Muscle layer of duodenum (tissue), 2 donors: Measurements from ENCODE around the gene FNBP1L.

Experiments
- H3K27ac ChIP-seq: one replicate; pipeline ENCODE4 v1.7.0; 2013; ENCODE audit warnings: mild to moderate bottlenecking, low read length
- H3K27me3 ChIP-seq: one replicate; pipeline ENCODE4 v1.7.0; 2013; ENCODE audit warnings: low read depth, mild to moderate bottlenecking, control low read depth, low read length
- H3K36me3 ChIP-seq, 2 donors: one replicate each; pipeline ENCODE4 v1.7.0; 2013; ENCODE audit warnings: low read length in 2 of 2, control low read depth in 1 of 2, mild to moderate bottlenecking in 1 of 2; ENCODE audit not compliant: insufficient read depth in 2 of 2, control insufficient read depth in 1 of 2
- H3K4me1 ChIP-seq, 2 donors: one replicate each; pipeline ENCODE4 v1.7.0; 2013; ENCODE audit warnings: low read length in 2 of 2, mild to moderate bottlenecking in 2 of 2, control low read depth in 1 of 2, moderate library complexity in 1 of 2; ENCODE audit not compliant: insufficient read depth in 2 of 2, control insufficient read depth in 1 of 2
- H3K4me3 ChIP-seq, 2 donors: one replicate each; pipeline ENCODE4 v1.7.0; 2013; ENCODE audit warnings: low read length in 2 of 2, low read depth in 1 of 2, mild to moderate bottlenecking in 1 of 2
- H3K9me3 ChIP-seq, 2 donors: one replicate each; pipeline ENCODE4 v1.7.0; 2013; ENCODE audit warnings: low read length in 2 of 2, control low read depth in 1 of 2, mild to moderate bottlenecking in 1 of 2; ENCODE audit not compliant: control insufficient read depth in 1 of 2
- donor health status: healthy.

The FNBP1L gene

DNA sequence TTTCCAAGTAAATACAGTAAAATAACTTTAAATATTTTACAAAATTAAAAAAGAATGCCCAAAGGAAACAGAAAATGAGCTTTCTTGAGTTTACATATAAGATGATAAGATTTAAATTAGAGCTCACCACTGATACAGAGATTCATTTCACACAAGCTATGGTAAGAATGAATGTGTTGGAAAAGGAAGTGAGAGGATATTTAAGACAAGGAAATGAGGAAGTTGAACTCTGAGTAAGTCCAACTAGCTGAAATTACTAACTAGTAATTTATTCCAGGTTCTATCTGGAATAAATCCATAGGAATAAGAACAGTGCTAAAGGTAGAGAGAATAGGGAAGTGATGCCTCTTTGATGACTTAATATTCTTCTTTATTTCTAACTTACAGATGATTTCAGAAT is 42.4 kb downstream of the FNBP1L start:
- Histone ChIP-seq H3K27ac (no peak overlapping the region), H3K4me1 (no peaks in the 10 kb centered on the region), H3K36me3 (no peaks in the 10 kb centered on the region), H3K9me3 (no peaks in the 10 kb centered on the region), H3K4me3 (no peak overlapping the region), H3K27me3 (no peaks in the 10 kb centered on the region)

DNA sequence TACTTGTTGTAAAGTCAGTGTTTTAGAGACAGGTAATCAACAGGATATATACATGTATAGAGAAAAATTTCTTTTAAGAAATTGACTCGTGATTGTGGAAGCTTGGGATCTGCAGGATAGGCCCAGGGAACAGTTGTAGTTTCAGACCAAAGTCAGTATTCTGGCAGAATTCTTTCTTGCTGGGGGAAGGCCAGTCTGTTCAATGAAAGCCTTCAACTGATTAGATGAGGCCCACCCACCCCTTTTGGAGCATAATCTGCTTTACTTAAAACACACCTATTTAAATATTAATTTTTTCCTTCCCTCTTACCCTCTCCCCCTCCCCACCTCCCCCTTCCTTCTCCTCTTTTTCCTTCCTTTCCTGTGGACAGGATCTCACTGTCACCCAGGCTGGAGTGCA is 48.0 kb downstream of the FNBP1L start:
- Histone ChIP-seq H3K27ac (no peak overlapping the region), H3K4me3 (no peak overlapping the region), H3K36me3 (no peaks in the 10 kb centered on the region), H3K4me1 (no peaks in the 10 kb centered on the region), H3K9me3 (no peaks in the 10 kb centered on the region), H3K27me3 (no peaks in the 10 kb centered on the region)

DNA sequence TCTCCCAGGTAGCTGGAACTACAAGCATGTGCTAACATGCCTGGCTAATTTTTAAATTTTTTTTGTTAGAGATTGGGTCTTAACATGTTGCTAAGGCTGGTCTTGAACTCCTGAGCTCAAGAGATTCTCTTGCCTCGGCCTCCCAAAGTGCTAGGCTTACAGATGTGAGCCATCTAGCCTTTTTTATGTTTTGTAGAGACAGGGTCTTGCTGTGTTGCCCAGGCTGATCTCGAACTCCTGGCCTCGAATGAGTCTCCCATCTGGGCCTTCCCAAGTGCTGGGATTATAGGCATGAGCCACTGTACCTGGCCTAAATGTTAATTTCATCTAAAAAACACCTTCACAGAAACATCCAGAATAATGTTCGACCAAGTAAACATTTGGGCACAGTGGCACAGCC is 48.6 kb downstream of the FNBP1L start:
- H3K4me1 ChIP-seq = no peaks in the 10 kb centered on the region
- H3K9me3 ChIP-seq = no peaks in the 10 kb centered on the region
- no peaks in the 10 kb centered on the region for H3K36me3 ChIP-seq
- no peaks in the 10 kb centered on the region for H3K27me3 ChIP-seq
- H3K4me3 ChIP-seq = no peak overlapping the region
- H3K27ac ChIP-seq = no peak overlapping the region

DNA sequence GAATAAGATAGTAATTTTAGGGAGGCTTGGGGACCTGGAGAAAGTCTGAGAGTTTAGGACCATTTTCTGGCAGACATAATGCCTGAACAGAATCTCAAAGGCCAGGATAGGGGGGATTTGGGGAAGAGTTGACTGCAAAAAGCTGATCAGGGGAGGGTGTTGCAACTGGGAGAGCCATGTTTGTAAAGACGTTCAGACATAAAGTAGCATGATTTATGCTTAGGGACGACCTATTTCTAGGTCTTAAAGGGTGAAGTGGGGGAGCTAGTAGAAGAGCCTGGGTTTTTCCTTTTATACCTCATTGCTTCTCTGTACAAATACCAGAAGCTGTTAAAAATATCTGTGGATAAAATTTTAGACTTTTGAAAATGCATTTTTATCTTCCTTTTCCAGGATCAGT is 51.2 kb downstream of the FNBP1L start:
- Histone ChIP-seq H3K4me3 (no peak overlapping the region), H3K27me3 (no peaks in the 10 kb centered on the region), H3K4me1 (no peaks in the 10 kb centered on the region), H3K9me3 (no peaks in the 10 kb centered on the region), H3K27ac (no peak overlapping the region), H3K36me3 (no peaks in the 10 kb centered on the region)

DNA sequence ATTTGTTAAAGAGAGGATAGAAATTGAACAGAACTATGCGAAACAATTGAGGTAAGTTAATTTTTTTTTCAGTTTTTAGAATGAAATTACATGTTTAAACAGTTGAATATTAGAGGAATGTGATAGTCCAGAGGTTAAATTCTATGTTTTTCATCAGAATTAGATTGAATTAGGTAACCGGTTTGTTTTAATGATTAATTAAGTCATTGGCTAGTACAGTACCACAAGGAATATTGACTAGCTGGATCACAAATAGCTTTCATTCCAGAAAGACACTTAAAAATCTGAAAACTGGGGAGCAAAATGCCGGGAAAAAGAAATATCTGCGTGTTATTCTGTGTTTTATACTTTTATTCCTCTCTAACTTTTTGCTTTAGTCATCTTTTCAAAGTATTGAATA is 51.6 kb downstream of the FNBP1L start:
- H3K27ac ChIP-seq = no peak overlapping the region
- H3K36me3 ChIP-seq = no peaks in the 10 kb centered on the region
- H3K4me1 ChIP-seq = no peaks in the 10 kb centered on the region
- no peak overlapping the region for H3K4me3 ChIP-seq
- no peaks in the 10 kb centered on the region for H3K27me3 ChIP-seq
- H3K9me3 ChIP-seq = no peaks in the 10 kb centered on the region

DNA sequence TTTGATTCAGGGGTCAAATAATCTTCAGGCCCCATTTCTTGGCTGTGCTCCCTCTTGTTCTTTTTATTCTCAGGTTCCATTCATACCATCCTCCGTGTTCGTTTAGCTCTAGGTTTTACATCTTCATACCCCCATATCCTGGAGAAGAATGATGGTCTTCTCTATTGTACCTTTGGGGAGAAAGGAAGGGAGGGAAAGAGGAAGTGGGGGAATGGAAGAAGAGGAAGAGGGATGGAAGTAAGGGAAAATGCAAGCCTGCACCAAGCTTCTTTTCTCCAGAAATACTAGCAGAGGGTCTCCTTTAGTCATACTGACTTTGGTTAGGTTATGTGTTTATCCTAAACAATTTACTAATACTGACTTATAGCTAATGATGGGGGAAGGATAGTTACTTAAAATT is 52.4 kb downstream of the FNBP1L start:
- Histone ChIP-seq H3K4me1 (no peaks in the 10 kb centered on the region), H3K9me3 (no peaks in the 10 kb centered on the region), H3K27me3 (no peaks in the 10 kb centered on the region), H3K36me3 (no peaks in the 10 kb centered on the region), H3K27ac (no peak overlapping the region), H3K4me3 (no peak overlapping the region)

DNA sequence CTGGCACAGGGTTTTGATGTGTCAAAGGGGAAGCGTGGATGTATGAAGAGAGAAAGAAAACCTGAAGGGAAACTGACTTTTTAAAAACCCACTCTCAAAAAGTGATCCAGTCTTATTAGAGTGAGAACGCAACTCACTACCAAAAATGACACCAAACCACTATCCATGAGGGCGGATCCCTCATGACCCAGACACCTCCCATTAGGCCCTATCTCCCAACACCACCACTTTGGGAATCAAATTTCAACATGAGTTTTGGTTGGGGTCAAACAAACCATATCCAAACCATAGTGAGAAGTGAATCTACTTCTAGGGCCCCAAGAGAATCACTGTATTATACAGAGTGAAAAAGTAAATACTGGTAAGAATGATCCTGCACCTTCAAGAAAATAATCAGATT is 53.5 kb downstream of the FNBP1L start:
- H3K4me1 ChIP-seq = no peaks in the 10 kb centered on the region
- H3K4me3 ChIP-seq = no peak overlapping the region
- no peak overlapping the region for H3K27ac ChIP-seq
- H3K9me3 ChIP-seq = no peaks in the 10 kb centered on the region
- no peaks in the 10 kb centered on the region for H3K36me3 ChIP-seq
- H3K27me3 ChIP-seq = no peaks in the 10 kb centered on the region

DNA sequence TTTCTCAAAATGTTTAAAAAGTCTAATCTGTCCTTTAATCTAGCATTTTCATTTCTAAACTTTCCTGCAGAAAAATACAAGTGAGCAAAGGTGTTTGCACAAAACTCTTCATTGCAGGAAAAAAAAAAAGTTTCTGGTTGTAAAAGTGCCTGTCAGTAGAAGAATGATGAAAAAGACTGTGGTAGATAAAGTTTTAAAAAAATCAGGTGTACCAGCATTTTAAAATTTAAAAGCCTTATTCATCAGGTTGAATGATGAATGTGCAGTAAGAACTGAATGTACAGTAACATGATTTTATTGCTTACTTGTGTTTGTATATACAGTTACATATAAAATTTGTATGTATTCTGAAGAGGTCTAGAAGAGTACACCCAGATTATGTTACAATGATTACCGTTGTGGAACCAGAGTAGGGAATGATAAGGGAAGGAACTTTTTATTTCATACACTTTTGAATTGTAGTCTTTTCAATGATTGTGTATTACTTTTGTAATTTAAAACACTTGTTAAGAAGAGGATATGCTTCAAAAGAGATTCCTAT is 54.0 kb downstream of the FNBP1L start:
- no peaks in the 10 kb centered on the region for H3K4me1 ChIP-seq
- no peak overlapping the region for H3K4me3 ChIP-seq
- H3K36me3 ChIP-seq = no peaks in the 10 kb centered on the region
- H3K9me3 ChIP-seq = no peaks in the 10 kb centered on the region
- no peak overlapping the region for H3K27ac ChIP-seq
- H3K27me3 ChIP-seq = no peaks in the 10 kb centered on the region

DNA sequence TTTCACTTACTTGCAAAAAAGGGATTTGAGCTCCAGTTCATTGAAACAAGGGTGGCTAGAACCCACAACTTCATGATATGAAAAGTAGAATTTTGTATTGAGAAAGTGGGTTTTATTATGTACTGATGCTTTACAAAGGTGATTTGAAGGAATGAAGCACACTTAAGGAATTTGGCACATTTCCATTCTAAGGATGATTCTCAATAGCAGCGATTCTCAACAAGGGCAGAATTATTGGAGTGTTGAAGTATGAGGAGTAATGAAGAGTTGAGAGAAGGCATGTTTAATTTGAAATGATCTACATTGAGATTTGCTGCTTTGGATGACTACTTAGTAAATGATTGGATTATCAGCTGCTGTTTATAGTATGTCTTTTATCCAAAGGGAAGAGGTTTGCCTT is 54.7 kb downstream of the FNBP1L start:
- no peaks in the 10 kb centered on the region for H3K36me3 ChIP-seq
- H3K9me3 ChIP-seq = no peaks in the 10 kb centered on the region
- H3K4me3 ChIP-seq = no peak overlapping the region
- H3K27ac ChIP-seq = no peak overlapping the region
- no peaks in the 10 kb centered on the region for H3K27me3 ChIP-seq
- H3K4me1 ChIP-seq = no peaks in the 10 kb centered on the region

DNA sequence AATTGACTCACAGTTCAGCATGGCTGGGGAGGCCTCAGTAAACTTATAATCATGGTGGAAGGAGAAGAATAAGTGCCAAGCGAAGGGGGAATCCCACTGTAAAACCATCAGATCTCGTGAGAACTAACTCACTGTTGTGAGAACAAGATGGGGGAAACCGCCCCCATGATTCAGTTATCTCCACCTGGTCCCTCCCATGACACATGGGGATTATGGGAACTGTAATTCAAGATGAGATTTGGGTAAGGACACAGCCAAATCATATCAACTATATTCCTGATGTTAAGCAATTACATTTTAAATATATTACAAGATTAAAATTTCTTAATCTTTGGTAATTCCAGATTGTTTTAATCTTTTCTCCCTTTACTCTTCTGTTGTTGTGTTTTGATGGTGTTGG is 55.2 kb downstream of the FNBP1L start:
- Histone ChIP-seq H3K27ac (no peak overlapping the region), H3K4me1 (no peaks in the 10 kb centered on the region), H3K27me3 (no peaks in the 10 kb centered on the region), H3K9me3 (no peaks in the 10 kb centered on the region), H3K36me3 (no peaks in the 10 kb centered on the region), H3K4me3 (no peak overlapping the region)

DNA sequence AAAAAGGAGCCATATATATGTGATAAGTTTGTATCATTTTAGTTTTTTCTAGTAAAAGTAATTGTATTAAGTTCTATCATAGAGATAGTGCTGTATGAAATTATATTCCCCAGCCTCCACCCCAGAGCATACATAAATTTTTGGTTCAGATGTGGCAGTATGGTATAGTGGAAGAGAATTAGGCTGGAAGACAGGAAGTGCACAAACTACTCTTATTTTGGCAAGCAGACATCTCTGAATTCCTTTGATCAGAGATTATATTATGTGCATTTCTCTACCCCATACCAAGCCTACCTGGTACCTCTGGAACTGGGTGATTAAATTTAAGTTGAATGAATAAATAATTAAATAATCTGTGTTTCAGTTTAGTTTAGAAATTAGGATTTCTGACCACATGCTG is 55.9 kb downstream of the FNBP1L start:
- H3K27me3 ChIP-seq = no peaks in the 10 kb centered on the region
- H3K9me3 ChIP-seq = no peaks in the 10 kb centered on the region
- no peak overlapping the region for H3K4me3 ChIP-seq
- H3K36me3 ChIP-seq = no peaks in the 10 kb centered on the region
- H3K27ac ChIP-seq = no peak overlapping the region
- H3K4me1 ChIP-seq = no peaks in the 10 kb centered on the region

DNA sequence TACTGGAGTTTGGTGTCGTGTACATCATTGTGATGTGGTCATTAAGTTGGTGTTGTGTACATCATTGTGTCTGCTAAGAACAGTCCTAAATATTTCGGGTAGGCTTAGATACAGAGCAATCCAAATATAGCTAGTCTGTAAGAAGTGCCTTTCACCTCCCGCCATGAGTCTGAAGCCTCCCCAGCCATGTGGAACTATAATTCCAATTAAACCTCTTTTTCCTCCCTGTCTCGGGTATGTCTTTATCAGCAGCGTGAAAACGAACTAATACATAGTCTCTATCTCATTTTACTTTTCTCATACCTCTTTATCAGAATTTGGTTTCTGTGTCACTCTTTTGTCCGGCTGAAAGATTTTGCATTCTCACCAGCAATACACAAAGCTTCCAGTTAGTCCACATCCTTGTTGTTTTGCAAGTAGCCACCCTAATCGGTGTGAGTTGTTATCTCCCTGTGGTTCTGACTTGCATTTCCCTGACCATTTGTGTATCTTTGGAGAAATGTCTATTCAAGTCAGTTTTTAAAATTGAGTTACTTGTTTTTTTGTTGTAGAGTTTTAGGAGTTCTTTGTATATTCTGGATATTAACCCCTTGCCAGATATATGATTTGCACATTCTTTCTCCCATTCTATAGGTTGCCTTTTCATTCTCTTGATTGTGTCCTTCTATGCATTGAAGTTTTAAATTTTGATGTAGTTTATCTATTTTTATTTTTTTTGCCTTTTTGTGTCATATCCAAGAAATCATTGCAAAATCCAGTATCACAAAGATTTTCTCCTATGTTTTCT is 56.5 kb downstream of the FNBP1L start:
- Histone ChIP-seq H3K36me3 (no peaks in the 10 kb centered on the region), H3K9me3 (no peaks in the 10 kb centered on the region), H3K4me1 (no peaks in the 10 kb centered on the region), H3K27me3 (no peaks in the 10 kb centered on the region), H3K4me3 (no peak overlapping the region), H3K27ac (no peak overlapping the region)
